Lung (tissue), 12 donors: ENCODE results near the gene PRSS2. TPM values are rescaled to one million over a fixed set of nuclear protein-coding genes. Genes with fewer than 3 reads are reported as not detected.

Source experiments
- ATAC-seq: fragments of 200-7000 bp; cut with Tn5 transposase; one replicate; pipeline ENCODE4 v1.9.1; 2020; ENCODE audit warnings: moderate number of reproducible peaks; ENCODE audit not compliant: insufficient read depth, low FRiP score
- DNase-seq, 3 donors: peaks; one replicate each; pipeline ENCODE4 v3.0.0-alpha.2; 2013 to 2017
- H3K27ac ChIP-seq, 2 donors: one replicate each; pipeline ENCODE4 v1.5.1; 2013; ENCODE audit warnings: mild to moderate bottlenecking in 2 of 2, moderate library complexity in 2 of 2, control low read depth in 1 of 2, inconsistent platforms in 1 of 2, low read depth in 1 of 2, low read length in 1 of 2
- H3K27me3 ChIP-seq, 3 donors: one replicate each; pipeline ENCODE4 v1.5.1; 2013; ENCODE audit warnings: low read length in 2 of 3; ENCODE audit not compliant: control insufficient read depth in 3 of 3, insufficient read depth in 3 of 3
- H3K36me3 ChIP-seq, 4 donors: one replicate each; pipeline ENCODE4 v1.5.1; 2013; ENCODE audit warnings: low read length in 4 of 4, mild to moderate bottlenecking in 1 of 4, moderate library complexity in 1 of 4; ENCODE audit not compliant: control insufficient read depth in 4 of 4, insufficient read depth in 4 of 4
- H3K4me1 ChIP-seq, 5 donors: one replicate each; pipeline ENCODE4 v1.5.1; 2013; ENCODE audit warnings: low read length in 5 of 5, mild to moderate bottlenecking in 2 of 5, moderate library complexity in 1 of 5; ENCODE audit not compliant: control insufficient read depth in 5 of 5, insufficient read depth in 5 of 5
- H3K4me3 ChIP-seq: one replicate; pipeline ENCODE4 v1.5.1; 2013; ENCODE audit warnings: mild to moderate bottlenecking, control low read depth, moderate library complexity
- H3K9ac ChIP-seq, 2 donors: one replicate each; pipeline ENCODE4 v1.5.1; 2013; ENCODE audit warnings: low read length in 2 of 2, control low read depth in 1 of 2; ENCODE audit not compliant: insufficient read depth in 1 of 2
- H3K9me3 ChIP-seq, 4 donors: one replicate each; pipeline ENCODE4 v1.5.1; 2013; ENCODE audit warnings: low read length in 3 of 4, mild to moderate bottlenecking in 1 of 4, moderate library complexity in 1 of 4; ENCODE audit not compliant: control insufficient read depth in 4 of 4, insufficient read depth in 3 of 4
- WGBS, 2 donors: extraction: QIAGEN DNeasy Blood & Tissue Kit; methylation state at CpG; one replicate each; pipeline ENCODE4 v1.1.7; 2013; 5-methylcytosine and 5-hydroxymethylcytosine counted together
- polyA plus RNA-seq, 2 donors: library from polyadenylated mRNA; stranded (reverse); fragments of 200-250 nt; gene quantifications; one replicate each; pipeline ENCODE4 v1.2.1, GENCODE V29; 2013
- total RNA-seq, 2 donors: library from RNA; depleted of rRNA in 1 of 2; stranded (reverse); fragments of >200 nt in 1 of 2; gene quantifications; one replicate each; pipeline ENCODE4 v1.2.1, GENCODE V29; 2014 to 2021
- TF ChIP-seq, protein P1 (sequence below): IDR thresholded peaks from 2 replicates; pipeline ENCODE4 v1.5.1; 2012; ENCODE audit warnings: mild to moderate bottlenecking; ENCODE audit errors: control extremely low read depth, extremely low read depth
- donor health status: control.
- donor health status: control.
- donor health status: Bipolar disorder and iron deficiency.
- donor health status: healthy.
- donor health status: DM: yes; HTN: yes; CAD: no.

The PRSS2 gene
- total and polyA plus RNA-seq, 4 donors, result 0.35 to 47.9 (median 1.7) TPM; not detected in 1

DNA sequence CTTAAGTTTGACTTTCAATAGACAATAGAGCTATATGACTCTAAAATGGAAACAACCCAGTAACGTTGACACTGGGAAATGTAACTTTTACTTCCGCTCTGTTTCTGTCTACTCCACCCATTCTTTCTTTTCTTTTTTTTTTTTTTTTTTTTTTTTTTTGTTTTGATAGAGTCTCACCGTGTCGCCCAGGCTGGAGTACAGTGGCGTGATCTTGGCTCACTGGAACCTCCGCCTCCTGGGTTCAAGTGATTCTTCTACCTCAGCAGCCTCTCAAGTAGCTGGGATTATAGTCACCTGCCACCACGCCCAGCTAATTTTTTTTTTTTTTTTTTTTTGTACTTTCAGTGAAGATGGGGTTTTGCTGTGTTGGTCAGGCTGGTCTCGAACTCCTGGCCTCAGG, 13.9 kb downstream of the PRSS2 start:
- H3K4me1 ChIP-seq, result peaks cover 0 to 1% (median 0%) of the 10 kb centered on the region in 5 donors
- WGBS, 2 donors, result 73 to 81% methylated on average over 8 of the region's 8 CpGs

DNA sequence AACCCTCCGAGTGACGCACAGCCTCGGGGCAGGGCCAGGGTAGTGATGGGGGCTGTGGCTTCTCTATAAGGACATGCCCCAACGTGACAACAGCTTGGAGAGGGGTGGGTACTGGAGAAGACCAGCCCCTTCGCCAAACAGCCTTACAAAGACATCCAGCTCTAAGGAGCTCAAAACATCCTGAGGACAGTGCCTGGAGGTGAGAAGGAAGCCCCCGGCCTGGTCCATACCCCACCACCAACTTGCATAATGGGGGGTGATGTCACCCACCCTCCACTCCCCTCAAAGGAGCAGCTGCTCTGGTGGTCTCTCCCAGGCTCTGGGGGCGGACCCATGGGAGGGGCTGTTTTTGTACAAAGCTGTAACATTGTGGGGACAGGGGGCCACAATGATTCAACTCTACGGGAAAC, 15.1 kb downstream of the PRSS2 start:
- TF ChIP-seq, protein P1, sequence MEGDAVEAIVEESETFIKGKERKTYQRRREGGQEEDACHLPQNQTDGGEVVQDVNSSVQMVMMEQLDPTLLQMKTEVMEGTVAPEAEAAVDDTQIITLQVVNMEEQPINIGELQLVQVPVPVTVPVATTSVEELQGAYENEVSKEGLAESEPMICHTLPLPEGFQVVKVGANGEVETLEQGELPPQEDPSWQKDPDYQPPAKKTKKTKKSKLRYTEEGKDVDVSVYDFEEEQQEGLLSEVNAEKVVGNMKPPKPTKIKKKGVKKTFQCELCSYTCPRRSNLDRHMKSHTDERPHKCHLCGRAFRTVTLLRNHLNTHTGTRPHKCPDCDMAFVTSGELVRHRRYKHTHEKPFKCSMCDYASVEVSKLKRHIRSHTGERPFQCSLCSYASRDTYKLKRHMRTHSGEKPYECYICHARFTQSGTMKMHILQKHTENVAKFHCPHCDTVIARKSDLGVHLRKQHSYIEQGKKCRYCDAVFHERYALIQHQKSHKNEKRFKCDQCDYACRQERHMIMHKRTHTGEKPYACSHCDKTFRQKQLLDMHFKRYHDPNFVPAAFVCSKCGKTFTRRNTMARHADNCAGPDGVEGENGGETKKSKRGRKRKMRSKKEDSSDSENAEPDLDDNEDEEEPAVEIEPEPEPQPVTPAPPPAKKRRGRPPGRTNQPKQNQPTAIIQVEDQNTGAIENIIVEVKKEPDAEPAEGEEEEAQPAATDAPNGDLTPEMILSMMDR, result no peak
- Histone ChIP-seq H3K4me3 (no peak overlapping the region), H3K36me3 (no peaks in the 10 kb centered on the region), H3K4me1 (peaks cover 0 to 1% (median 0%) of the 10 kb centered on the region in 5 donors), H3K27me3 (no peaks in the 10 kb centered on the region), H3K9ac (no peak overlapping the region), H3K9me3 (no peaks in the 10 kb centered on the region), H3K27ac (no peak overlapping the region)
- WGBS, 2 donors, result 83 to 88% methylated on average over 8 of the region's 8 CpGs
- DNase-seq (no peak), ATAC-seq (no peak)

More for the DNA sequence above, 13.9 kb downstream of the PRSS2 start:
- Histone ChIP-seq H3K36me3 (no peaks in the 10 kb centered on the region), H3K9me3 (no peaks in the 10 kb centered on the region), H3K9ac (no peak overlapping the region), H3K27me3 (no peaks in the 10 kb centered on the region), H3K4me3 (no peak overlapping the region), H3K27ac (no peak overlapping the region)
- DNase-seq (no peak), ATAC-seq (no peak)
- TF ChIP-seq, protein P1, result no peak

DNA sequence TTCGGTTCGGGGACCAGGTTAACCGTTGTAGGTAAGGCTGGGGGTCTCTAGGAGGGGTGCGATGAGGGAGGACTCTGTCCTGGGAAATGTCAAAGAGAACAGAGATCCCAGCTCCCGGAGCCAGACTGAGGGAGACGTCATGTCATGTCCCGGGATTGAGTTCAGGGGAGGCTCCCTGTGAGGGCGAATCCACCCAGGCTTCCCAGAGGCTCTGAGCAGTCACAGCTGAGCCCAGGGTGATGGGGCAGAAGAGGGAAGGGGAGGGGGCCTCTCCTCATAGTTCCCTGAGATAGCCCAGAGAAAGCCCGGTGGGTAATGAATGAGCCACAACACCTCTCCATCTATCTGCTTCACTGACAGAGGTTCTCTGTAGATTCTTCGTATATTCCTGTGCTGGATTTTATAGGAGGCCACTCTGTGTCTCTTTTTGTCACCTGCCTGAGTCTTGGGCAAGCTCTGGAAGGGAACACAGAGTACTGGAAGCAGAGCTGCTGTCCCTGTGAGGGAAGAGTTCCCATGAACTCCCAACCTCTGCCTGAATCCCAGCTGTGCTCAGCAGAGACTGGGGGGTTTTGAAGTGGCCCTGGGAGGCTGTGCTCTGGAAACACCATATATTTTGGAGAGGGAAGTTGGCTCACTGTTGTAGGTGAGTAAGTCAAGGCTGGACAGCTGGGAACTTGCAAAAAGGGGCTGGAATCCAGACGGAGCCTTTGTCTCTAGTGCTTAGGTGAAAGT, 16.4 kb downstream of the PRSS2 start:
- no peak overlapping the region for H3K9ac ChIP-seq
- no peaks in the 10 kb centered on the region for H3K9me3 ChIP-seq
- ATAC-seq (no peak), DNase-seq (no peak)
- H3K4me3 ChIP-seq, result no peak overlapping the region
- H3K4me1 ChIP-seq, result peaks cover 0 to 1% (median 0%) of the 10 kb centered on the region in 5 donors
- WGBS, 2 donors, result 80 to 90% methylated on average over 10 to 11 of the region's 11 CpGs
- TF ChIP-seq, protein P1, result no peak
- no peak overlapping the region for H3K27ac ChIP-seq
- peaks cover 0 to 4% (median 0%) of the 10 kb centered on the region in 3 donors for H3K27me3 ChIP-seq
- H3K36me3 ChIP-seq, result no peaks in the 10 kb centered on the region
